H1 (cell line): ENCODE data around the gene DAGLA. TPM values are rescaled to one million over a fixed set of nuclear protein-coding genes. Genes with fewer than 3 reads are reported as not detected.

Experiments
- EP300 ChIP-seq, 2 experiments: IDR thresholded peaks; 1 replicate in 1 of 2; 2 replicates in 1 of 2; pipeline ENCODE4 v1.6.1; 2011 to 2012; ENCODE audit warnings: low read depth in 2 of 2, low read length in 2 of 2, mild to moderate bottlenecking in 2 of 2, borderline replicate concordance in 1 of 2, inconsistent platforms in 1 of 2, moderate library complexity in 1 of 2
- POLR2A ChIP-seq, 2 experiments: IDR thresholded peaks; 1 replicate in 1 of 2; 2 replicates in 1 of 2; pipeline ENCODE4 v1.6.1; 2011; ENCODE audit warnings: low read depth in 2 of 2, low read length in 2 of 2, mild to moderate bottlenecking in 2 of 2; ENCODE audit errors: control extremely low read depth in 1 of 2
- POU5F1 ChIP-seq: IDR thresholded peaks from 2 replicates; pipeline ENCODE4 v1.6.1; 2011; ENCODE audit warnings: low read depth, mild to moderate bottlenecking, low read length, moderate library complexity
- RAD21 ChIP-seq, 2 experiments: IDR thresholded peaks in 1 of 2; conservative IDR thresholded peaks in 1 of 2; 2 replicates each; pipeline ENCODE4 v1.6.1; 2011; ENCODE audit warnings: low read depth in 2 of 2, low read length in 2 of 2, improper control_type of control experiment in 1 of 2, inconsistent platforms in 1 of 2, mild to moderate bottlenecking in 1 of 2, moderate library complexity in 1 of 2
- RXRA ChIP-seq: IDR thresholded peaks from 2 replicates; pipeline ENCODE4 v1.6.1; 2011; ENCODE audit warnings: low read depth, mild to moderate bottlenecking, low read length, moderate library complexity; ENCODE audit not compliant: insufficient read depth
- SP4 ChIP-seq: IDR thresholded peaks from 2 replicates; pipeline ENCODE4 v1.6.1; 2012; ENCODE audit warnings: low read length, inconsistent platforms
- TAF1 ChIP-seq: IDR thresholded peaks from 2 replicates; pipeline ENCODE4 v1.6.1; 2011; ENCODE audit warnings: mild to moderate bottlenecking, low read depth, low read length
- polyA plus RNA-seq, 7 experiments: library from polyadenylated mRNA; depleted of rRNA in 3 of 7; stranded (reverse) in 5 of 7; unstranded in 2 of 7; fragments of >200 nt in 5 of 7; fragments of 200-250 nt in 2 of 7; gene quantifications; 1 replicate in 5 of 7; 2 replicates in 1 of 7; 4 replicates in 1 of 7; pipeline versions ENCODE4 v1.2.1 to v1.2.3, GENCODE V29; 2011 to 2013; ENCODE audit warnings: missing spikeins in 2 of 7, mixed read lengths in 2 of 7
- total RNA-seq: library from RNA; stranded (reverse); fragmentation: NEBNext Ultra II Directional; extraction: Animal tissue kit (Norgen Biotek cat#: 25700); gene quantifications from 2 replicates; pipeline ENCODE4 v1.2.1, GENCODE V29; 2021
- TF ChIP-seq, protein P1 (sequence below): fragments of 300-600 bp; sonication (generic); IDR thresholded peaks from 2 replicates; pipeline ENCODE4 v1.7.1; 2012; ENCODE audit warnings: low read length, moderate library complexity, mild to moderate bottlenecking, inconsistent platforms; ENCODE audit not compliant: insufficient replicate concordance

DAGLA gene
- total and polyA plus RNA-seq, 2 of the 8 experiments (the other 6 are each of a cell fraction or from before 2014, with no cell fraction given) = 3.6 to 6.6 TPM

- TF ChIP-seq, protein P1, sequence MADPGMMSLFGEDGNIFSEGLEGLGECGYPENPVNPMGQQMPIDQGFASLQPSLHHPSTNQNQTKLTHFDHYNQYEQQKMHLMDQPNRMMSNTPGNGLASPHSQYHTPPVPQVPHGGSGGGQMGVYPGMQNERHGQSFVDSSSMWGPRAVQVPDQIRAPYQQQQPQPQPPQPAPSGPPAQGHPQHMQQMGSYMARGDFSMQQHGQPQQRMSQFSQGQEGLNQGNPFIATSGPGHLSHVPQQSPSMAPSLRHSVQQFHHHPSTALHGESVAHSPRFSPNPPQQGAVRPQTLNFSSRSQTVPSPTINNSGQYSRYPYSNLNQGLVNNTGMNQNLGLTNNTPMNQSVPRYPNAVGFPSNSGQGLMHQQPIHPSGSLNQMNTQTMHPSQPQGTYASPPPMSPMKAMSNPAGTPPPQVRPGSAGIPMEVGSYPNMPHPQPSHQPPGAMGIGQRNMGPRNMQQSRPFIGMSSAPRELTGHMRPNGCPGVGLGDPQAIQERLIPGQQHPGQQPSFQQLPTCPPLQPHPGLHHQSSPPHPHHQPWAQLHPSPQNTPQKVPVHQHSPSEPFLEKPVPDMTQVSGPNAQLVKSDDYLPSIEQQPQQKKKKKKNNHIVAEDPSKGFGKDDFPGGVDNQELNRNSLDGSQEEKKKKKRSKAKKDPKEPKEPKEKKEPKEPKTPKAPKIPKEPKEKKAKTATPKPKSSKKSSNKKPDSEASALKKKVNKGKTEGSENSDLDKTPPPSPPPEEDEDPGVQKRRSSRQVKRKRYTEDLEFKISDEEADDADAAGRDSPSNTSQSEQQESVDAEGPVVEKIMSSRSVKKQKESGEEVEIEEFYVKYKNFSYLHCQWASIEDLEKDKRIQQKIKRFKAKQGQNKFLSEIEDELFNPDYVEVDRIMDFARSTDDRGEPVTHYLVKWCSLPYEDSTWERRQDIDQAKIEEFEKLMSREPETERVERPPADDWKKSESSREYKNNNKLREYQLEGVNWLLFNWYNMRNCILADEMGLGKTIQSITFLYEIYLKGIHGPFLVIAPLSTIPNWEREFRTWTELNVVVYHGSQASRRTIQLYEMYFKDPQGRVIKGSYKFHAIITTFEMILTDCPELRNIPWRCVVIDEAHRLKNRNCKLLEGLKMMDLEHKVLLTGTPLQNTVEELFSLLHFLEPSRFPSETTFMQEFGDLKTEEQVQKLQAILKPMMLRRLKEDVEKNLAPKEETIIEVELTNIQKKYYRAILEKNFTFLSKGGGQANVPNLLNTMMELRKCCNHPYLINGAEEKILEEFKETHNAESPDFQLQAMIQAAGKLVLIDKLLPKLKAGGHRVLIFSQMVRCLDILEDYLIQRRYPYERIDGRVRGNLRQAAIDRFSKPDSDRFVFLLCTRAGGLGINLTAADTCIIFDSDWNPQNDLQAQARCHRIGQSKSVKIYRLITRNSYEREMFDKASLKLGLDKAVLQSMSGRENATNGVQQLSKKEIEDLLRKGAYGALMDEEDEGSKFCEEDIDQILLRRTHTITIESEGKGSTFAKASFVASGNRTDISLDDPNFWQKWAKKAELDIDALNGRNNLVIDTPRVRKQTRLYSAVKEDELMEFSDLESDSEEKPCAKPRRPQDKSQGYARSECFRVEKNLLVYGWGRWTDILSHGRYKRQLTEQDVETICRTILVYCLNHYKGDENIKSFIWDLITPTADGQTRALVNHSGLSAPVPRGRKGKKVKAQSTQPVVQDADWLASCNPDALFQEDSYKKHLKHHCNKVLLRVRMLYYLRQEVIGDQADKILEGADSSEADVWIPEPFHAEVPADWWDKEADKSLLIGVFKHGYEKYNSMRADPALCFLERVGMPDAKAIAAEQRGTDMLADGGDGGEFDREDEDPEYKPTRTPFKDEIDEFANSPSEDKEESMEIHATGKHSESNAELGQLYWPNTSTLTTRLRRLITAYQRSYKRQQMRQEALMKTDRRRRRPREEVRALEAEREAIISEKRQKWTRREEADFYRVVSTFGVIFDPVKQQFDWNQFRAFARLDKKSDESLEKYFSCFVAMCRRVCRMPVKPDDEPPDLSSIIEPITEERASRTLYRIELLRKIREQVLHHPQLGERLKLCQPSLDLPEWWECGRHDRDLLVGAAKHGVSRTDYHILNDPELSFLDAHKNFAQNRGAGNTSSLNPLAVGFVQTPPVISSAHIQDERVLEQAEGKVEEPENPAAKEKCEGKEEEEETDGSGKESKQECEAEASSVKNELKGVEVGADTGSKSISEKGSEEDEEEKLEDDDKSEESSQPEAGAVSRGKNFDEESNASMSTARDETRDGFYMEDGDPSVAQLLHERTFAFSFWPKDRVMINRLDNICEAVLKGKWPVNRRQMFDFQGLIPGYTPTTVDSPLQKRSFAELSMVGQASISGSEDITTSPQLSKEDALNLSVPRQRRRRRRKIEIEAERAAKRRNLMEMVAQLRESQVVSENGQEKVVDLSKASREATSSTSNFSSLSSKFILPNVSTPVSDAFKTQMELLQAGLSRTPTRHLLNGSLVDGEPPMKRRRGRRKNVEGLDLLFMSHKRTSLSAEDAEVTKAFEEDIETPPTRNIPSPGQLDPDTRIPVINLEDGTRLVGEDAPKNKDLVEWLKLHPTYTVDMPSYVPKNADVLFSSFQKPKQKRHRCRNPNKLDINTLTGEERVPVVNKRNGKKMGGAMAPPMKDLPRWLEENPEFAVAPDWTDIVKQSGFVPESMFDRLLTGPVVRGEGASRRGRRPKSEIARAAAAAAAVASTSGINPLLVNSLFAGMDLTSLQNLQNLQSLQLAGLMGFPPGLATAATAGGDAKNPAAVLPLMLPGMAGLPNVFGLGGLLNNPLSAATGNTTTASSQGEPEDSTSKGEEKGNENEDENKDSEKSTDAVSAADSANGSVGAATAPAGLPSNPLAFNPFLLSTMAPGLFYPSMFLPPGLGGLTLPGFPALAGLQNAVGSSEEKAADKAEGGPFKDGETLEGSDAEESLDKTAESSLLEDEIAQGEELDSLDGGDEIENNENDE = no peak
- TF ChIP-seq SP4 = no peak
- TF ChIP-seq RXRA = no peak
- TF ChIP-seq TAF1 = no peak
- no peak for TF ChIP-seq EP300 (IDR thresholded peaks at IDR 0.05; ENCODE audit: borderline replicate concordance in 1 of 2, low read depth in 2 of 2, low read length in 2 of 2)
- TF ChIP-seq POU5F1 = no peak
- no peak for TF ChIP-seq POLR2A (IDR thresholded peaks at IDR 0.05; ENCODE audit: control extremely low read depth in 1 of 2, low read depth in 2 of 2, low read length in 2 of 2)
- no peak for TF ChIP-seq RAD21 (IDR thresholded peaks at IDR 0.05 in 1 of 2, conservative IDR thresholded peaks at IDR 0.05 in 1 of 2; ENCODE audit: low read depth in 2 of 2, low read length in 2 of 2)
Measured at GRCh38 chr11:61656347-61657077, 23.7 kb upstream of the DAGLA start (continued).
